Measurements from ENCODE around the gene ZNF581.
A peak's percentile ranks its signal among the peaks of the same experiment; 100 is the strongest.

ZNF581 gene

GRCh38 chr19:55667511-55667910 lies 24.1 kb downstream of the ZNF581 start:
- DNase-seq, result no peak

- DNase-seq, result no peak
These were observed 24.5 kb downstream of the ZNF581 start for GRCh38 chr19:55667958-55668357.

- no peak for DNase-seq
These were observed 25.3 kb downstream of the ZNF581 start for GRCh38 chr19:55668603-55669348.

GRCh38 chr19:55669418-55670279 lies 26.2 kb downstream of the ZNF581 start:
- DNase-seq, result no peak

GRCh38 chr19:55670280-55671053 lies 27.0 kb downstream of the ZNF581 start:
- DNase-seq, result peak in 1 of 5 donors; percentile 48

GRCh38 chr19:55671054-55671378 lies 27.6 kb downstream of the ZNF581 start:
- DNase-seq, result no peak

GRCh38 chr19:55672418-55672817 lies 29.0 kb downstream of the ZNF581 start:
- no peak for DNase-seq

- no peak for DNase-seq
These were observed 30.0 kb downstream of the ZNF581 start for GRCh38 chr19:55673465-55673864.

GRCh38 chr19:55673889-55674288 lies 30.4 kb downstream of the ZNF581 start:
- DNase-seq, result no peak

- DNase-seq, result no peak
These were observed 31.0 kb downstream of the ZNF581 start for GRCh38 chr19:55674459-55674840.

GRCh38 chr19:55674841-55675660 lies 31.6 kb downstream of the ZNF581 start, which contains the start of gene EPN1:
Gene EPN1 (plus strand): TSS chr19:55675226. CDS start chr19:55678628, 3,402 bp downstream.
- peak; percentile 97 to 99 (median 98) for DNase-seq

- no peak for DNase-seq
These were observed 32.4 kb downstream of the ZNF581 start for GRCh38 chr19:55675661-55676354.

- DNase-seq, result no peak
These were observed 32.9 kb downstream of the ZNF581 start for GRCh38 chr19:55676383-55676782.

GRCh38 chr19:55676889-55677505 lies 33.5 kb downstream of the ZNF581 start:
- DNase-seq, result no peak

GRCh38 chr19:55677572-55678028 lies 34.2 kb downstream of the ZNF581 start:
- no peak for DNase-seq

GRCh38 chr19:55678121-55678671 lies 34.7 kb downstream of the ZNF581 start:
- DNase-seq, result no peak

- DNase-seq, result peak in 1 of 5 donors; percentile 23
These were observed 36.2 kb downstream of the ZNF581 start for GRCh38 chr19:55679343-55680257.

- no peak for DNase-seq
These were observed 37.1 kb downstream of the ZNF581 start for GRCh38 chr19:55680339-55681130.
